DND-41 (cell line): ENCODE measurements around the gene CDC7.

Experiments
- ATAC-seq: fragments of 200-7000 bp; cut with Tn5 transposase; 3 replicates; pipeline ENCODE4 v1.9.1; 2021; ENCODE audit warnings: low read depth; ENCODE audit not compliant: insufficient read depth
- DNase-seq: peaks from one replicate; pipeline ENCODE4 v3.0.0-alpha.2; 2020
- H2AFZ ChIP-seq: 2 replicates; pipeline ENCODE4 v1.6.0; 2012; ENCODE audit warnings: low read depth, low read length
- H3K27ac ChIP-seq: 2 replicates; pipeline ENCODE4 v1.5.1; 2012; ENCODE audit warnings: low read length, inconsistent platforms
- H3K27me3 ChIP-seq: fragments of 200-600 bp; sonication (generic); 2 replicates; pipeline ENCODE4 v1.6.0; 2012; ENCODE audit warnings: low read length, mild to moderate bottlenecking, inconsistent platforms; ENCODE audit not compliant: insufficient read depth, poor library complexity
- H3K36me3 ChIP-seq: 2 replicates; pipeline ENCODE4 v1.5.1; 2012; ENCODE audit warnings: low read length, inconsistent platforms; ENCODE audit not compliant: insufficient read depth
- H3K4me1 ChIP-seq: 2 replicates; pipeline ENCODE4 v1.5.1; 2012; ENCODE audit warnings: mild to moderate bottlenecking, low read length; ENCODE audit not compliant: insufficient read depth
- H3K4me2 ChIP-seq: 2 replicates; pipeline ENCODE4 v1.6.0; 2012; ENCODE audit warnings: mild to moderate bottlenecking, moderate library complexity, low read length, inconsistent platforms; ENCODE audit not compliant: insufficient read depth
- H3K4me3 ChIP-seq, 2 experiments: fragments of 200-600 bp in 1 of 2; shearing (Covaris generic) in 1 of 2; 2 replicates each; pipeline ENCODE4 v1.5.1; 2012 to 2016; ENCODE audit warnings: inconsistent platforms in 2 of 2, low read length in 2 of 2, mild to moderate bottlenecking in 2 of 2, low read depth in 1 of 2, moderate library complexity in 1 of 2
- H3K79me2 ChIP-seq: 2 replicates; pipeline ENCODE4 v1.6.0; 2012; ENCODE audit warnings: low read length, inconsistent platforms; ENCODE audit not compliant: insufficient read depth
- H3K9ac ChIP-seq: 2 replicates; pipeline ENCODE4 v1.6.0; 2012; ENCODE audit warnings: low read depth, mild to moderate bottlenecking, inconsistent platforms, low read length, moderate library complexity
- H3K9me3 ChIP-seq: 2 replicates; pipeline ENCODE4 v1.5.1; 2012; ENCODE audit warnings: low read length, moderate library complexity, mild to moderate bottlenecking, inconsistent platforms; ENCODE audit not compliant: insufficient read depth, severe bottlenecking
- H4K20me1 ChIP-seq: 2 replicates; pipeline ENCODE4 v1.6.0; 2012; ENCODE audit warnings: low read length; ENCODE audit not compliant: insufficient read depth
- CTCF ChIP-seq: IDR thresholded peaks from 2 replicates; pipeline ENCODE4 v1.5.1; 2012; ENCODE audit warnings: borderline replicate concordance, low read length, moderate library complexity, mild to moderate bottlenecking; ENCODE audit not compliant: poor library complexity, severe bottlenecking; ENCODE audit errors: extremely low read depth
- EZH2 ChIP-seq: IDR thresholded peaks from 3 replicates; pipeline ENCODE4 v1.6.1; 2012; ENCODE audit warnings: borderline replicate concordance, low read depth, mild to moderate bottlenecking, moderate library complexity, low read length, inconsistent platforms; ENCODE audit not compliant: severe bottlenecking

CDC7 gene

GRCh38 chr1:91567583-91567982 is 66.9 kb downstream of the CDC7 start:
- TF ChIP-seq EZH2 (no peak), CTCF (no peak)
- DNase-seq (no peak), ATAC-seq (no peak)
- H3K4me3 ChIP-seq, result no peak overlapping the region
- no peaks in the 10 kb centered on the region for H3K36me3 ChIP-seq
- no peak overlapping the region for H2AFZ ChIP-seq
- no peak overlapping the region for H3K27ac ChIP-seq
- H3K4me2 ChIP-seq, result no peak overlapping the region
- no peaks in the 10 kb centered on the region for H3K9me3 ChIP-seq
- H4K20me1 ChIP-seq, result no peaks in the 10 kb centered on the region
- no peaks in the 10 kb centered on the region for H3K4me1 ChIP-seq
- no peaks in the 10 kb centered on the region for H3K27me3 ChIP-seq
- H3K9ac ChIP-seq, result no peak overlapping the region
- H3K79me2 ChIP-seq, result no peaks in the 10 kb centered on the region

GRCh38 chr1:91568261-91568660 is 67.6 kb downstream of the CDC7 start:
- Histone ChIP-seq H3K27me3 (no peaks in the 10 kb centered on the region), H2AFZ (no peak overlapping the region), H3K4me2 (no peak overlapping the region), H3K9me3 (no peaks in the 10 kb centered on the region), H3K79me2 (no peaks in the 10 kb centered on the region), H3K9ac (no peak overlapping the region), H3K4me3 (no peak overlapping the region), H3K27ac (no peak overlapping the region), H3K36me3 (no peaks in the 10 kb centered on the region), H4K20me1 (no peaks in the 10 kb centered on the region), H3K4me1 (no peaks in the 10 kb centered on the region)
- TF ChIP-seq CTCF (no peak), EZH2 (no peak)
- DNase-seq (no peak), ATAC-seq (no peak)

GRCh38 chr1:91569411-91570119 is 68.9 kb downstream of the CDC7 start:
- TF ChIP-seq EZH2 (no peak), CTCF (no peak)
- no peak overlapping the region for H3K4me2 ChIP-seq
- no peaks in the 10 kb centered on the region for H4K20me1 ChIP-seq
- no peak overlapping the region for H3K4me3 ChIP-seq
- no peaks in the 10 kb centered on the region for H3K27me3 ChIP-seq
- H3K4me1 ChIP-seq, result no peaks in the 10 kb centered on the region
- ATAC-seq (no peak), DNase-seq (no peak)
- no peaks in the 10 kb centered on the region for H3K9me3 ChIP-seq
- H3K79me2 ChIP-seq, result no peaks in the 10 kb centered on the region
- H3K27ac ChIP-seq, result no peak overlapping the region
- H3K9ac ChIP-seq, result no peak overlapping the region
- no peak overlapping the region for H2AFZ ChIP-seq
- no peaks in the 10 kb centered on the region for H3K36me3 ChIP-seq
